ENCODE measurements around the gene PHF23.

PHF23 gene

DNA sequence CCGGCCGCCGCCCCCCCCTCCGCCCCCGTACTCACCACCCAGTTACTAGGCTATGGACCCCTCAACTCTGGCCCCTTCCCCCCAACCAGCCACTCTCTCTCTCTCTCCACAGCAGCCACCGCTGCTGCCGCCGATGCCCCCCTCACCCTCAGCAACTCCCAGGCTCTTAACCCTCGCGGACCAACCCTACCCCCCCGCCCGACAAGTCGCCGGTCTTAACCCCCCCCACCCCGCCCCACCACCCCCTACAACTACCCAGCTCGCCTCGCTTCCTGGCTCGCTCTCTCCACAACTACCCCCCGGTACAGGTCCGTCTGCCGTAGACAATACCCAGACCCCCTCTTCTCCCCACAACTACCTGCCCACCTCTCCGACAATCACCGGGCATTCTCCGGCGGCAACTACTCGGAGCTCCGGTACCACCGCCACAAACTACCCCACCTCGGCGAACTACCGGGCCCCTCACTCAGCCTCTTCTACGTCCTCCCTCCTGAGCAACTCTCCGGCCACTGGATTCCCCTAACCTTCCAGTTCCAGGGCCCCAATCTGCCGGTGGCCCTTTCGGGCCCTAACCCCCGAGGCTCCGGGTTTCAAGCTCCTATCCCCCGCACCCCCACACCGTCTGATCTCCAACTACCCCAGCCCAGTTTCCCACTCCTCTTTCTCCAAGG lies 702 bp downstream of the PHF23 start:
- ChIA-PET POLR2A (interaction anchor here (0.5 to 2.7 kb wide), 2 partner anchors 19 to 67 kb away, joined by 3 to 6 read pairs; partner anchors contain the start of genes ACADVL and DLG4), CTCF (interaction anchor here (0.9 to 1.5 kb wide), 5 partner anchors 13 to 449 kb away, joined by 3 read pairs; partner anchors contain the start of genes ACADVL, CTDNEP1, DLG4 and TP53)
- TF ChIP-seq, protein P1, sequence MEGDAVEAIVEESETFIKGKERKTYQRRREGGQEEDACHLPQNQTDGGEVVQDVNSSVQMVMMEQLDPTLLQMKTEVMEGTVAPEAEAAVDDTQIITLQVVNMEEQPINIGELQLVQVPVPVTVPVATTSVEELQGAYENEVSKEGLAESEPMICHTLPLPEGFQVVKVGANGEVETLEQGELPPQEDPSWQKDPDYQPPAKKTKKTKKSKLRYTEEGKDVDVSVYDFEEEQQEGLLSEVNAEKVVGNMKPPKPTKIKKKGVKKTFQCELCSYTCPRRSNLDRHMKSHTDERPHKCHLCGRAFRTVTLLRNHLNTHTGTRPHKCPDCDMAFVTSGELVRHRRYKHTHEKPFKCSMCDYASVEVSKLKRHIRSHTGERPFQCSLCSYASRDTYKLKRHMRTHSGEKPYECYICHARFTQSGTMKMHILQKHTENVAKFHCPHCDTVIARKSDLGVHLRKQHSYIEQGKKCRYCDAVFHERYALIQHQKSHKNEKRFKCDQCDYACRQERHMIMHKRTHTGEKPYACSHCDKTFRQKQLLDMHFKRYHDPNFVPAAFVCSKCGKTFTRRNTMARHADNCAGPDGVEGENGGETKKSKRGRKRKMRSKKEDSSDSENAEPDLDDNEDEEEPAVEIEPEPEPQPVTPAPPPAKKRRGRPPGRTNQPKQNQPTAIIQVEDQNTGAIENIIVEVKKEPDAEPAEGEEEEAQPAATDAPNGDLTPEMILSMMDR (IDR thresholded peaks at IDR 0.05; ENCODE audit: control extremely low read depth, extremely low read depth, low read depth, missing control alignments) = no peak
- DNase-seq (ENCODE audit: extremely low spot score) = no peak

DNA sequence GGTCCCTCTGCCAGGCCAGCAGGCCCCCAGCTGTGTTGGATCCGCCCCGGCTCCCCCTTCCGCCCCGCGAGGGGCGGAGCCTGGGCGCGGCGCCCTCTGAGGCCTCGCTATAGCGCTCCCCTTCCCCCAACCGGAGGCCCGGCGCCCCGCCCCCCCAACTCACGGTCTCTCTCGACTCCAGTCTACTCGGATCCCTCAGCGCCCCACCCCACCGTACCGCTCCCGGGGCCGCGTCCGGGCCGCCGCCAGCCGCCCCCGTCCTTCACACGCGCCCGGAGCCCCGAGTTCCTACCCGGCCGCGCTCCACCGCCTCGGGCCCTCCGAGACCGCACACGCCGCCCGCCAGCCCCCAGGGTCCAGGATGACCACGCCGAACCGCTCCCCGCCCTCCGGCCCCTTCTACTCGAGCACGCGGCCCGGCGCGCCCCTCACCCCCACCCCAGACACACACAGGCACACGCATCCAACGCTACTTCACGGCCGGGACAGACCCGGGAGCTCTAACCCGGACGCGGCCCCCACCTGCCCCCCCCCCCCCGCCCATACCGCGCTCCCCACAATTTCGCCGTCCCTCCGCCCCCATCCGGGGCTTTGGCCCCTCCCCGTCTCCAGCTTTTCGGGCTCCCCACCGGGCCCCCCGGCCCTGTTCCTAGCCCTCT lies 1.4 kb downstream of the PHF23 start:
- CTCF ChIA-PET = interaction anchor here (0.9 to 4.4 kb wide), 6 partner anchors 14 to 450 kb away, joined by 3 to 26 read pairs (median 3); partner anchors contain the start of genes ACADVL, CTDNEP1, DLG4 and TP53
- peak; percentile 82 for DNase-seq (ENCODE audit: extremely low spot score)
- POLR2A ChIA-PET = interaction anchor here (0.5 to 2.7 kb wide), 3 partner anchors 17 to 68 kb away, joined by 3 to 6 read pairs (median 3); partner anchors contain the start of genes ACADVL and DLG4
- TF ChIP-seq, protein P1 (IDR thresholded peaks at IDR 0.05; ENCODE audit: control extremely low read depth, extremely low read depth, low read depth, missing control alignments) = no peak

DNA sequence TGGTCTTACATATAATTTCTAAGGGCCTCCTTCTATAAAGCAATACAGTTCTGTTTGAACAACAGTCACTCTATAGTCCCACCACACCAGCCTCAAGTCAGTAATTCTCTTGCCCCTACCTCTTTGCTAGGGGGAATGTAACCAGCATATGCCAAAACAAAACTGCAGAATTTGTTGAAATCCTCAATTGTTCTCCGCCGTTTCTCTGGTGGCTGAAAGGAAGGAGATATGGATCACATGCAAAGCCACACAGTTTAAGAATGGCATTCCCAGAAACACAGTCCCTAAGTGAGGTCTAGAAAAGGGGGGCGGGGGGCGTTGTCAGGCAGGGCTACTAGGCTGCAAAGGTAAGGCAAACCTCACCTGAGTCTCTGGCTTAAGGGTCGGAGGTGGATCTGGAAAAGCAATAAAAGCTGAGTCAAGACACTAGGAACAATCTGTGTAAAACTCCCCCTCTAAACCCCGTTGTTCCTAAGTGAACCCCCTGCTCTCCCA lies 1.9 kb downstream of the PHF23 start:
- no peak for DNase-seq (ENCODE audit: extremely low spot score)
- TF ChIP-seq, protein P1 (IDR thresholded peaks at IDR 0.05; ENCODE audit: control extremely low read depth, extremely low read depth, low read depth, missing control alignments) = no peak
- ChIA-PET POLR2A (interaction anchor here (0.8 to 2.7 kb wide), 2 partner anchors 16 to 18 kb away, joined by 3 to 6 read pairs; partner anchors contain the start of genes ACADVL and DLG4), CTCF (interaction anchor here (1.5 to 4.4 kb wide), 2 partner anchors 16 to 450 kb away, joined by 3 to 26 read pairs; partner anchors contain the start of genes ACADVL, DLG4 and TP53)

DNA sequence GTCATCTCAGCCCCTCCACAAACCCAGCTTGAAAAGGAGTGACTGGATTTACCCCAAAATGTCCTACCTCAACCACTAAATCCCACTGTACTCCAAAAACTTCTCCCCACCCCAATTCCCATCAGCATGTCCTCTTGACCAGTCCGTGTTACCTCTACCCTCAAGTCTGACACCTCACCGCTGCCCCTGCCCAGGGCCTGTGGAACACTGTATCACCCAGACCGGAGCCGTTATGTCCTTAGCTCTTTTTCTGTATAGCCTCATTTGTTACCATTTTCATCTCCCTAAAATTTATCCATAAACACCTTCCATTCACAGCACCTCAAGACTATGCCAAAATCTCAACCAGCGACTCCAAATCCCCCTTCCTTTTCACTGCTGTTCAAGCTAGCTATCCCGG lies 2.4 kb downstream of the PHF23 start:
- CTCF ChIA-PET = interaction anchor here (1.4 to 4.4 kb wide), 3 partner anchors 16 to 60 kb away, joined by 3 to 26 read pairs (median 3); partner anchors contain the start of genes ACADVL, DLG4 and SLC2A4

DNA sequence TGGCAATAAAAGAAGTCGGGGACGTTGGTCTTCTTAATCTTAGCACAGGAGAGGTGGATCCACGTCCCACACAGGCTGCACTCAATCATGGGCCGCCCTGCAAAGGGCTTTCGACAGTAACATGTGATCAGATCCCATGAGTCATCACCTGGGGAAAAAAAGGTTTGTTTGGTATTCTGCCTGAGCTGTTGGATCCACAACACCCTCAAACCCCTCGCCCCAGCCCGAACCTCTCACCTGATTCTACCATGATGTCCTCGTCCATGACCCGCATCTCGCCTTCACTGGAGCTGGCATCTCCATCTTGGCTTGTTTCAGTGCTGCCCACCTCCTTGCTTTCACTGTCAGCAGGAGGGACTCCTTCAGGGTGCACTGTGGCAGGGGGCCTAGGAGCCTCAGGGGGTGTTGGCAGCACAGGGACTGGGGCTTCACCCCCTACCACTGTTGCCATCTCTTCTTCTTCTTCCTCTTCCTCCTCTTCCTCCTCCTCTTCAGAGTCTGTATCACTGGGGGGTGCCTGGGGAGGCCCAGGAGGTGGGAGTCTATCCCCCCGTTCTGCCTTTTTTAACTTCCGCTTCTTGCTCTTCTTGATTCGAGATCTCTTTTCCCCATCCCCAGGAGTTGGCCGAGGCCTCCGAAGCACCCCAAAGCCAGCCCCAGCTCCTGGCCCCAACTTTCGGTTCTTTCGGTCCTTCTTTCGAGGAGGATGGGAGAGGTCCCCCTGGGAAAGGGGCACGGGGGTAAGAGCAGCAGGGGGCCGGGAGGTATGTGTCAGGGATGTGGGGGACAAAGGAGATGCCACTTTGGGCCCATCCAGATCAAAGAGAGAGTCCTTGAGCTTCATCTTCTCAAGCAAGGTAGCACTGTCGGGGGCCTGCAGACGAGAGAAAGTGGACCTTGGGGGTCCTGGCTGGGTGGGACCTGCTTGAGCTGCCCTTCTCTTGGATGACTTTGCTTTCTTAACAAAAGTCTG lies 3.3 kb downstream of the PHF23 start:
- ChIA-PET CTCF (interaction anchor here (1.4 to 4.4 kb wide), 3 partner anchors 15 to 60 kb away, joined by 3 to 26 read pairs (median 3); partner anchors contain the start of genes ACADVL, DLG4 and SLC2A4), POLR2A (interaction anchor here (1.2 to 2.7 kb wide), 2 partner anchors 11 to 17 kb away, joined by 3 to 6 read pairs; partner anchors contain the start of genes ACADVL and DLG4)
- no peak for DNase-seq (ENCODE audit: extremely low spot score)
- TF ChIP-seq, protein P1 (IDR thresholded peaks at IDR 0.05; ENCODE audit: control extremely low read depth, extremely low read depth, low read depth, missing control alignments) = no peak

More for the DNA sequence above, 2.4 kb downstream of the PHF23 start:
- TF ChIP-seq, protein P1 (IDR thresholded peaks at IDR 0.05; ENCODE audit: control extremely low read depth, extremely low read depth, low read depth, missing control alignments) = no peak
- no peak for DNase-seq (ENCODE audit: extremely low spot score)
- POLR2A ChIA-PET = interaction anchor here (2.7 kb wide), 1 partner anchor 18 kb away, joined by 6 read pairs; the partner anchor contains the start of genes ACADVL and DLG4
